ENCODE data around the gene FGD3. TPM values are rescaled to one million over a fixed set of nuclear protein-coding genes. Genes with fewer than 3 reads are reported as not detected.

FGD3 gene
- total and polyA plus RNA-seq, 5 experiments from 2014 or later = 64.2 to 330 (median 161) TPM

DNA sequence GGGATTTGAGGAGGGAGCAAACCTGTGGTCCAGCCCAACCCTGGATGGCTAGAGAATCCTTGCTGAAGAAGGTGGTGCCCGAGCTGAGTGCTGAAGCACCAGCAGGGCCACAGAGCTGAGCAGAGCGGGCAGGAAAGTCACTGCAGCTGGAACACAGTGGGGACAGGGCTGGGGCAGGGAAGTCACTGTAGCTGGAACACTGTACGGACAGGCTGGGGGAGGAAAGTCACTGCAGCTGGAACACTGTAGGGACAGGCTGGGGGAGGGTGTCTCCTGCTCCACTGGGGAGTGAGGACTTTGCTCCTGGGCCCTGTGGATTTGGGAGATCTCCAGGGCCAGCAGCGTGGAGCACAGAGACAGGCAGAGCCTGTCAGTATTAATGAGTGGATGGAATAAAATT, 102.2 kb downstream of the FGD3 start:
- Mint-ChIP-seq H3K4me3 (peak overlapping the region in 5 of 10 donors; percentile 7 to 25 (median 15)), H3K4me1 (peaks cover 31 to 63% (median 40%) of the 10 kb centered on the region in 4 donors), H3K27ac (peak overlapping the region in 4 of 10 donors; percentile 41 to 94 (median 86)), H3K27me3 (peaks cover 0 to 1% (median 0%) of the 10 kb centered on the region in 5 donors), H3K36me3 (no peaks in the 10 kb centered on the region), H3K9me3 (no peaks in the 10 kb centered on the region)
- POLR2A ChIA-PET = interaction anchor here (0.7 to 23.1 kb wide), 5 partner anchors 11 to 46 kb away, joined by 3 to 608 read pairs (median 16); no protein-coding TSS in a partner anchor
- DNase-seq = no peak
- ATAC-seq = no peak

DNA sequence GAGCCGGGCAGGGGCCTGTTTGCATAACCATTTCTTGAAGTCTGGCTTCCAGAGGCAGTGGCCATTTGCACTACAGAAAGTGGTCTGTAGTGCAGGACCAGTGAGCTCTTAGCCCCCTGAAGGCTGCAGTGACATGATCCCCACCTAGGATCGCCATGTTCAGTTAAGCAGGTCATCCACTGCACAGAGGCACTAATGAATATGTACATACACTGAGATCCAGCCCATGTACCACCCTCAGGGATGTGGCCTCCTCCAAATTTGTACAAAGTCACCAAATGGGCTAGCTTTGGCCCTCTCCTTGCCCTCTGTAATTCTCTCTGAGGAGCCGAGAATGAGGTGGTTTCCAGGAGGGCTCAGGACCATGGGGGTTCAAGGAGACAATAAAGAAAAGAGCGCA, 102.9 kb downstream of the FGD3 start:
- H3K4me3 Mint-ChIP-seq = peak overlapping the region in 1 of 10 donors; percentile 34
- POLR2A ChIA-PET = interaction anchor here (0.7 to 23.1 kb wide), 7 partner anchors 10 to 57 kb away, joined by 3 to 608 read pairs (median 16); partner anchors contain the start of gene CARD19
- DNase-seq (peak in 1 of 10 donors; percentile 10), ATAC-seq (no peak)
- peak overlapping the region in 3 of 10 donors; percentile 25 to 60 (median 27) for H3K27ac Mint-ChIP-seq
- no peaks in the 10 kb centered on the region for H3K36me3 Mint-ChIP-seq
- peaks cover 0 to 1% (median 0%) of the 10 kb centered on the region in 5 donors for H3K27me3 Mint-ChIP-seq
- no peaks in the 10 kb centered on the region for H3K9me3 Mint-ChIP-seq
- peaks cover 34 to 66% (median 41%) of the 10 kb centered on the region in 4 donors for H3K4me1 Mint-ChIP-seq

DNA sequence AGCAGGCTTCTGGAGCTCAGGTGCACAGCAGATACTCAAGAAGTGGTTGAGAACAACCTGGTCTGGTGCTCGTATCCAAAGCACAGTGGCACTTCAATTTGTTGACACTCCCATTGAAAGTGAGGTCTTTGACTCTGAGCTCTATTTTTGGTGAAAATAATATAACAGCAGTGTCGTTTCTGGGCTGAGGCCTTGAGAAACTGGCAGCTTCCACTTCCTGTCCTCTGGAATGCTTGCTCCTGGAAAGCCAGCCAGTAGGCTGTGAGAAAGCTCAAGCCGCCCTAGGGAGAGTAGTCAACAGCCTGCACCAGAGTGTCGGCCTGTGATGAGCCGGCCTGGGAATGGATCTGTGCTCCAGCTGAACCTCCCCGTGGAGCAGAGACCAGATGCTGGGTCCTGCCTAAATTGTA, 104.4 kb downstream of the FGD3 start:
- peaks cover 0 to 1% (median 0%) of the 10 kb centered on the region in 5 donors for H3K27me3 Mint-ChIP-seq
- H3K4me3 Mint-ChIP-seq = peak overlapping the region in 1 of 10 donors; percentile 10
- H3K36me3 Mint-ChIP-seq = no peaks in the 10 kb centered on the region
- peak in 1 of 10 donors; percentile 45 for DNase-seq
- no peaks in the 10 kb centered on the region for H3K9me3 Mint-ChIP-seq
- peak overlapping the region in 5 of 10 donors; percentile 22 to 87 (median 54) for H3K27ac Mint-ChIP-seq
- peaks cover 38 to 68% (median 47%) of the 10 kb centered on the region in 4 donors for H3K4me1 Mint-ChIP-seq
- no peak for ATAC-seq
- POLR2A ChIA-PET = interaction anchor here (0.6 to 23.1 kb wide), 9 partner anchors 9 to 86 kb away, joined by 3 to 608 read pairs (median 16); partner anchors contain the start of gene CARD19

DNA sequence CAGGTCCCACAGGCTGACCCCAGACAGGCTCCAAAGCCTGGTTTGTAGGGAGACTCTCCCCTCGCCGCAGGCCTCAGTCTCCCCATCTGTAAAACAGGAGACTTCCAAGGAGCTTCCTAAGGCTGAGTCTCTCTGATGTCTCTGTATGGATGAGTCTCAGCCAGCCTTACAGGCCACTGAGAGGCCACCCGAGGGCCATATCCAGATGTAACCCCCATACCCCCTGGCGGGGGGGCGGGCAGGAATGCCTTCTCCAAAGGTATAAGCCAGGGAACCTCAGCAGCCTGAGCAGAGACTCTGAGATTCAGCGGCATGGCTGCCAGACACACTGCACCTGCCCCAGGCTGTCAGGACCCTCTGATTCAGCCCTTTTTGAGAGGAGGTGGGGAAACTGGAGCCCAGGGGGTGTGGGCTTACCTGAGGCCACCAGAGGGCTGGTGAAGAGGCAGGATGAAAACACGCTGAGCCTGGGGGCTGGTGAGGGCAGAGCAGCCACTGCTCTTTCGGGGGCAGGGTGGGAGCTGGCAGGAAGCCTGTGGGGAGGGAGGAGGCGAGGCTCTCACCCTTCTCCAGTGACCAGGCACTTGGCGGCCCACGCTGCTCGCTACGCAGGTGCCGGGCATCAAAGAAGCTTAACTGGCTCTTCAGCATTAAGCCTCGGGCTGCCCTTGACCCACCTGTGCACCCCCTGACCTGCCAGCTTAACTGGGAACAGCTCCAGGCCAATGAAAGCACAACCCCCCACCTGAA, 105.6 kb downstream of the FGD3 start:
- POLR2A ChIA-PET = interaction anchor here (0.8 to 23.1 kb wide), 18 partner anchors 7 to 89 kb away, joined by 3 to 608 read pairs (median 6); partner anchors contain the start of gene CARD19
- Mint-ChIP-seq H3K36me3 (no peaks in the 10 kb centered on the region), H3K4me1 (peaks cover 39 to 73% (median 57%) of the 10 kb centered on the region in 4 donors), H3K27me3 (peaks cover 0 to 1% (median 0%) of the 10 kb centered on the region in 5 donors), H3K4me3 (peak overlapping the region in 7 of 10 donors; percentile 8 to 75 (median 62)), H3K27ac (peak overlapping the region; percentile 16 to 91 (median 75)), H3K9me3 (no peaks in the 10 kb centered on the region)
- ATAC-seq = peak; percentile 65 to 69
- DNase-seq = peak in 5 of 10 donors; percentile 42 to 80 (median 47)

DNA sequence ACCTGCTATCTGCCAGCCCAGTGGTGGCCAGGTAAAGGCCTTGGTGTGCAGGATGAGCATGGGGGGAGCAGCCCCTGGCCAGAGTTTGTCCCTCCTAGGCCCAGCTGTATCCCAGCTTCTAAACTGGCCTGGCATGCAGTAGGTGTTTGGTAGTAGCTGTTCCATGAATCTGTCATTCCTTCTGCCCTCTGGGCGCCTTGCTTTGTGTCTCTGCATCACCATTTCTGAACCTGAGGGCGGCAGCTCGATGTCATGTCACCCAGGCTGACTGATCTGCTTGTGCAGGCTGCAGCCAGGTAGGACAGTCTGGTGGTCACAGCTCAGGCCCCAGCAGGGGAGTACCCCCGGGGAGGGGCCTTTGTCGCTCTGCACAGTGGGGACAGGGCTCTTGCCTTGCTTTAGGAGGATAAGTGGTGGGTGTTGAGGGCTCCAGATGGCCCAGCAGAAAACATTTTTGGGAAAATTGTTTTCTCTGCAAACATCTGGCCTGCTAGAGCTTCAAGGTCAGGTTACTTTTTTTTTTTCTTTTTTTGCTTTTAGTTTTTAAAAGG, 106.5 kb downstream of the FGD3 start:
- DNase-seq = peak in 1 of 10 donors; percentile 15
- Mint-ChIP-seq H3K36me3 (no peaks in the 10 kb centered on the region), H3K4me1 (peaks cover 37 to 71% (median 54%) of the 10 kb centered on the region in 4 donors), H3K4me3 (peak overlapping the region in 7 of 10 donors; percentile 8 to 56 (median 40)), H3K9me3 (no peaks in the 10 kb centered on the region), H3K27me3 (no peaks in the 10 kb centered on the region), H3K27ac (peak overlapping the region in 7 of 10 donors; percentile 16 to 91 (median 76))
- no peak for ATAC-seq
- POLR2A ChIA-PET = interaction anchor here (0.7 to 23.1 kb wide), 17 partner anchors 10 to 90 kb away, joined by 3 to 608 read pairs (median 5); partner anchors contain the start of gene CARD19

DNA sequence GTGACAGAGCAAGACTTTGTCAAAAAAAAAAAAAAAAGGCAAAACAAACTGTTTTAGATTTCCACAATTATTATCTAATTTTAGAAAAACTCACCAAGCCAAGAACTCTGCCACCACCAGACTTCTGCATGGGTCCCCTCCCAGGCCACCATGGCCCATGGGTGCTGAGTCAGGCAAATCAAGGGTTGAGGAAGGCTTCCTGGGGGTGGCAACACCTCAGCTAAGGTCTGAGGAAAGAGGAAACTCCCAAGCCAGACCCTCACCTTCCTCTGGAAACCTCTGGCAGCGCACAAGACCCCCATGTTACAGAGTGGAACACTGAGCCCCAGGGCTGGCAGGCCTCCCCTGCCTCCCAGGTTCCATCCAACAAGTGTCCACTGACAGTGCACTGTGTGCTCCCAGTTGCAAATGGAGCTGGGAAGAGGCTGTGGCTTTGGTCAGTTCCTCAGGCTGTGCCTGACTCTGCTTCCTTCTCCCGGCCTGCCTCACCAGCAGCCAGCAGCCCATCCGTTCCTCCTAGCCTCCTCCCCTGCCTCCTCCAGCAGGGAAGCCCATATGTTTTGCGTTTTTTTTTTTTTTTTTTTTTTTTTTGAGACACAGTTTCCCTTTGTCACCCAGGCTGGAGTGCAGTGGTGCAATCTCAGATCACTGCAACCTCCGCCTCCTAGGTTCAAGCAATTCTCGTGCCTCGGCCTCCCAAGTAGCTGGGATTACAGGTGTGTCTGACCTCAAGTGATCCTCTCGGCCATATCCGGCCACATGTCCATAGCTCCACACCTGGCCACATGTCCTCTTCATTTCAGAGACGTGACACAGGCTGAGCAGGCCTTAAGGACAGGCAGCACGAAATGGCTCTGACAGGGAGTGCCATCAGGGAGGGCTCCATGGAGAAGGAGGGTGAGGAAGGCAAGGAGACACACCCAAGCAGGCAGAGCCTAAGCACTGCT, 107.7 kb downstream of the FGD3 start:
- Mint-ChIP-seq H3K27ac (peak overlapping the region in 9 of 10 donors; percentile 32 to 96 (median 89)), H3K4me1 (peaks cover 28 to 69% (median 52%) of the 10 kb centered on the region in 4 donors), H3K4me3 (peak overlapping the region in 1 of 10 donors; percentile 23), H3K27me3 (no peaks in the 10 kb centered on the region), H3K9me3 (no peaks in the 10 kb centered on the region), H3K36me3 (no peaks in the 10 kb centered on the region)
- no peak for ATAC-seq
- peak in 1 of 10 donors; percentile 60 for DNase-seq
- POLR2A ChIA-PET = interaction anchor here (0.6 to 23.1 kb wide), 13 partner anchors 10 to 341 kb away, joined by 3 to 608 read pairs (median 8); partner anchors contain the start of gene CARD19

DNA sequence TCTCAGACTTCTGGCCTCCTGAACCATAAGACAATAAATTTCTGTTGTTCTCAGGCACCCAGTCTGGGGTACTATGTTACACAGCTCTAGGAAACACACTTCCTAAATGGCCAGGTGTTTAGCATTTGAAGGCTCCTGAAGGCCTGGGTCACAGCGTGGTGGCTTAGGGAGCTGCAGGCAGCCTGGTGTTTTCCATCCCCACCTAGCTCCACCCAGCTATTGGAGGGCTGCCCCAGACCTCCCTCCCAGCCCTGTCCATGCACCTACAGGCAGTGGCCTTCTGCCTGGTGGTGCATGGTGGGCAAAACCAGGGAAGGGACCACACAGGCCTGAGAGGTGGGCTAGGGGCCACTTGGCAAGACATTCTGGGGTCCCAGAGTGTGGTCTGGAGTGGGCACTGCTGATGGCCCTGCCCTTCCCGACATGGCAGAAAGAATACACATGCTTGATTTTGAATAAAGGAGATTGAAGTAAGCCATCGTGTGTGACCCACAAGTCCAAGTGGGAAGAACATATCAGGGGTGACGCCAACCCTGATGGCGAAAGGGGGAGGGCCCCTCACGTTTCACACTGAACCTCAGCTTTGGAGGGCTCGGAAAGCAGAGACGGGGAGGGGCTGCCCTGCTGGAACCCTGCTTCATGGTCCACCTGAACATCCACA, 109.8 kb downstream of the FGD3 start:
- POLR2A ChIA-PET = interaction anchor here (0.6 to 23.1 kb wide), 9 partner anchors 9 to 91 kb away, joined by 3 to 608 read pairs (median 3); partner anchors contain the start of gene CARD19
- H3K27ac Mint-ChIP-seq = peak overlapping the region; percentile 89 to 96 (median 92)
- peak in 1 of 2 donors; percentile 9 for ATAC-seq
- DNase-seq = peak in 1 of 10 donors; percentile 59
- peaks cover 39 to 79% (median 71%) of the 10 kb centered on the region in 4 donors for H3K4me1 Mint-ChIP-seq
- no peaks in the 10 kb centered on the region for H3K9me3 Mint-ChIP-seq
- no peaks in the 10 kb centered on the region for H3K27me3 Mint-ChIP-seq
- H3K36me3 Mint-ChIP-seq = no peaks in the 10 kb centered on the region
- H3K4me3 Mint-ChIP-seq = peak overlapping the region; percentile 66 to 89 (median 82)

DNA sequence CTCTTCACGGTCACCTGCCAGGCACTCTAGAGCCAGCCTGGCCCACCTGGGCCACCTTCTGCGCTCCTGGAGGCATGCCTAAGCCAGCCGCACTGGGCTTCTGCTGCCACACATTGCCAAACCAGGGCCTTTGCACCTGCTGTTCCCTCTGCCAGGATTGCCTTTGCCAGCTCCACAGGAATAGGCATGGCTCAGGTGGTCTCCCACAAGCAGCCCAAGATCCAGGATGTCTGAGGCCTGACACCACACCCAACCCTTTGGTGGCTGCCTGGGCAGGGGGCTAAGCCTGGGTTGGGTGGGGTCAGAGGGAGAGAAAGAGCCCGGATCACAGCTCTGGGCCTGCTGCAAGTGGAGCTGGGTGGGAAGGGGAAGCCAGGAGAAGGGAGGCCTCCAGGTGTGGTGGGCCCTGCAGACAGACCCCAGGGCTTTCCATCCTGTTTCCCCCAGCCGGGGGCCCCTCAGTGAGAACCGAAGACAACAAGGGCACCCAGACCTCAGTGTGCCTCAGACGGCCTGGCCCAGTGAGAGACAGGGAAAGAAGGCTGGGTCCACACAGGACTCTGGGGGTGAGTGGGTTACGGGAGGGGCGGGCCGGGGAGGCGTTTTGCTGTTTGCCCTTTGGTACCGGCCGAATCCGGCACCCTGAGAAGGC, 110.5 kb downstream of the FGD3 start:
- POLR2A ChIA-PET = interaction anchor here (0.5 to 23.1 kb wide), 10 partner anchors 8 to 91 kb away, joined by 3 to 608 read pairs (median 4); partner anchors contain the start of gene CARD19
- Mint-ChIP-seq H3K36me3 (no peaks in the 10 kb centered on the region), H3K9me3 (no peaks in the 10 kb centered on the region), H3K27me3 (no peaks in the 10 kb centered on the region), H3K27ac (peak overlapping the region; percentile 89 to 96 (median 92)), H3K4me3 (peak overlapping the region; percentile 72 to 89 (median 84)), H3K4me1 (peaks cover 42 to 80% (median 77%) of the 10 kb centered on the region in 4 donors)
- peak; percentile 32 to 40 for ATAC-seq
- DNase-seq = peak in 3 of 10 donors; percentile 22 to 61 (median 33)

DNA sequence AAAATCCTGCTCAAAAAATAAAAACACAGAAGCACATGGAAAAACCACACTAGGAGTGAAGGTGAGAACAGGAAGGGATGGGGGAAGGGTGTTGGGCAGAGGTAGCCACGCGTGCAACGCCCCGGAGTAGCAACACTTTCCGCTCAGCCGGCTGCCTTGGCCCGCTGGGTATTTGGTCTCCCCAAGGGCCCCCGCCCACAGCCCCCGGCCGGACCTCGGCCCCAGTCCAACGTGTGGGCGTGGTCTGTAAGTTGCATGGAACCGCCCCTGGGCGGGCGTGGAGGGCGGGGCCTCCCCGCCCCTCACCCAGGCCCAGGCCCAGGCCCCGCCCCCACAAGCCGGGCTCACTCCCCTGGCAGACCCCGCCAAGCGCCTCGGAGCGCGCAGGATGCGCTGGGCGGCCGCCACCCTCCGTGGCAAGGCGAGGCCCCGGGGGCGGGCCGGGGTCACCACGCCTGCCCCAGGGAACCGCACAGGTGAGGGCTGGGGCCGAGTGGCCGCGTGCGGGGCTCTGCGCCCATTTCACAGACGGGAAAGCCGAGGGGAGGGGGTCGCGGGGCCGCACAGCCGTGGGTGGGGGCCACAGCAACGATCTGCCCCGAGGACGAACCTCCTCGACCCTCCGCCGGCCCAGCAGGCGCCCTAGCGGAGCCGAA, 111.2 kb downstream of the FGD3 start, which contains the start of gene SUSD3:
SUSD3 (plus strand) TSS at position 347 of the 656 bp plus-strand sequence; CDS start at position 389, 42 bp downstream.
- DNase-seq (peak; percentile 57 to 80 (median 62)), ATAC-seq (peak; percentile 57 to 63)
- POLR2A ChIA-PET = interaction anchor here (0.5 to 23.1 kb wide), 15 partner anchors 8 to 92 kb away, joined by 3 to 608 read pairs (median 4); partner anchors contain the start of gene CARD19
- no peaks in the 10 kb centered on the region for H3K36me3 Mint-ChIP-seq
- H3K4me1 Mint-ChIP-seq = peaks cover 37 to 80% (median 74%) of the 10 kb centered on the region in 4 donors
- no peaks in the 10 kb centered on the region for H3K27me3 Mint-ChIP-seq
- H3K9me3 Mint-ChIP-seq = no peaks in the 10 kb centered on the region
- H3K4me3 Mint-ChIP-seq = peak within 1 kb of the TSS; percentile 85 to 96 (median 92)
- peak within 1 kb of the TSS; percentile 93 to 100 (median 100) for H3K27ac Mint-ChIP-seq
